ENCODE results near the gene COL6A1. TPM values are rescaled to one million over a fixed set of nuclear protein-coding genes. Genes with fewer than 3 reads are reported as not detected.
"Not testable (repeated sequence)": the region's sequence is repeated elsewhere in the genome, so short reads cannot be mapped to it uniquely, and the experiment has no call there.

The COL6A1 gene
- total and polyA plus RNA-seq, 4 donors: 16.9 to 82.0 (median 35.7) TPM

DNA sequence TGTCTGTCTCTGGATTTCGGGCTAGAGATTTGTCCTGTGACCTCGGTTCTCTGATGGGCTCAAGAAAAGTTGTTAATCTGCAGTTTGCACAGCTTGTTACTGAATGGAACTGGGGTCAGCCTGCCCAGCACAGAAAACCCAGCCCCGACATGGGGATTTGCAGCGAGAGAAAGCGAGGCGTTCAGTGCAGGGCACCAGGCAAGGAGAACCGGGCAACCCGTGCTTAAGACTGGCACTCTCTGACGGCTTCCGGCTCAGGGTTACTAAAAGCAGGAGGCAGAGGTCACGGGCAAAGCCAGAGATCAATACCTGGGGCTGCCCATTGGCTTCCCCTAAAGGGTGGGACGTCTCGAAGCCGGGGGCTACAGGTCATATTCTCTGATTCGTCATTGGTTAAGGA lies 29.9 kb upstream of the COL6A1 start:
- Histone ChIP-seq H3K27me3 (ENCODE audit: control insufficient read depth in 4 of 4, insufficient read depth in 4 of 4, low read length in 3 of 4) (peaks cover 0 to 3% (median 2%) of the 10 kb centered on the region in 4 donors), H3K4me1 (ENCODE audit: control insufficient read depth in 4 of 4, insufficient read depth in 4 of 4, low read length in 3 of 4) (no peaks in the 10 kb centered on the region), H3K9me3 (ENCODE audit: control insufficient read depth in 4 of 4, low read length in 3 of 4) (no peaks in the 10 kb centered on the region), H3K9ac (ENCODE audit: low read depth in 1 of 2, low read length in 2 of 2) (no peak overlapping the region), H3K36me3 (ENCODE audit: control insufficient read depth in 4 of 4, insufficient read depth in 3 of 4, low read depth in 1 of 4, low read length in 3 of 4) (no peaks in the 10 kb centered on the region), H3K27ac (ENCODE audit: low read depth in 1 of 2, low read length in 2 of 2) (no peak overlapping the region), H3K4me3 (ENCODE audit: low read depth in 1 of 3, low read length in 3 of 3) (no peak overlapping the region)
- no peak for DNase-seq (ENCODE audit: low spot score)
- TF ChIP-seq, protein P1, sequence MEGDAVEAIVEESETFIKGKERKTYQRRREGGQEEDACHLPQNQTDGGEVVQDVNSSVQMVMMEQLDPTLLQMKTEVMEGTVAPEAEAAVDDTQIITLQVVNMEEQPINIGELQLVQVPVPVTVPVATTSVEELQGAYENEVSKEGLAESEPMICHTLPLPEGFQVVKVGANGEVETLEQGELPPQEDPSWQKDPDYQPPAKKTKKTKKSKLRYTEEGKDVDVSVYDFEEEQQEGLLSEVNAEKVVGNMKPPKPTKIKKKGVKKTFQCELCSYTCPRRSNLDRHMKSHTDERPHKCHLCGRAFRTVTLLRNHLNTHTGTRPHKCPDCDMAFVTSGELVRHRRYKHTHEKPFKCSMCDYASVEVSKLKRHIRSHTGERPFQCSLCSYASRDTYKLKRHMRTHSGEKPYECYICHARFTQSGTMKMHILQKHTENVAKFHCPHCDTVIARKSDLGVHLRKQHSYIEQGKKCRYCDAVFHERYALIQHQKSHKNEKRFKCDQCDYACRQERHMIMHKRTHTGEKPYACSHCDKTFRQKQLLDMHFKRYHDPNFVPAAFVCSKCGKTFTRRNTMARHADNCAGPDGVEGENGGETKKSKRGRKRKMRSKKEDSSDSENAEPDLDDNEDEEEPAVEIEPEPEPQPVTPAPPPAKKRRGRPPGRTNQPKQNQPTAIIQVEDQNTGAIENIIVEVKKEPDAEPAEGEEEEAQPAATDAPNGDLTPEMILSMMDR (IDR thresholded peaks at IDR 0.05; ENCODE audit: low read depth, low read length, missing input control): no peak
- no peak for TF ChIP-seq HNF4G (IDR thresholded peaks at IDR 0.05)
- 66% methylated on average over 15 of the region's 15 CpGs for WGBS

DNA sequence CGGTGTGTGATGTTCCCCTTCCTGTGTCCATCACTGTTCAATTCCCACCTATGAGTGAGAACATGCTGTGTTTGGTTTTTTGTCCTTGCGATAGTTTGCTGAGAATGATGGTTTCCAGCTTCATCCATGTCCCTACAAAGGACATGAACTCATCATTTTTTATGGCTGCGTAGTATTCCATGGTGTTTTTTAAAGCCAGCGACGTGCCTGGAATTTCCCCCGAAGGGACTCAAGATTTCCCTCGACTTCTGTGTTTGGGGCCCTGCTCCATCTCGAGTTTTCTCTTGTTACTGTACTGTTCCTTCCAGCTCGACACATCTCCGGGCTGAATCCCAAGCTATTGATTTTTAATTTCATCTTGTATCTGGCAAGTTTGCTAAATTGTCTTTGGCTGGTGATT lies 29.0 kb upstream of the COL6A1 start:
- DNase-seq (ENCODE audit: low spot score); H3K36me3 ChIP-seq (ENCODE audit: control insufficient read depth in 4 of 4, insufficient read depth in 3 of 4, low read depth in 1 of 4, low read length in 3 of 4); H3K4me1 ChIP-seq (ENCODE audit: control insufficient read depth in 4 of 4, insufficient read depth in 4 of 4, low read length in 3 of 4); H3K27ac ChIP-seq (ENCODE audit: low read depth in 1 of 2, low read length in 2 of 2); H3K27me3 ChIP-seq (ENCODE audit: control insufficient read depth in 4 of 4, insufficient read depth in 4 of 4, low read length in 3 of 4); H3K9ac ChIP-seq (ENCODE audit: low read depth in 1 of 2, low read length in 2 of 2); H3K9me3 ChIP-seq (ENCODE audit: control insufficient read depth in 4 of 4, low read length in 3 of 4); H3K4me3 ChIP-seq (ENCODE audit: low read depth in 1 of 3, low read length in 3 of 3): not testable (repeated sequence)
- 88% methylated on average over 10 of the region's 10 CpGs for WGBS

GRCh38 chr21:45952974-45953373 lies 28.6 kb upstream of the COL6A1 start:
- 69% methylated on average over 11 of the region's 11 CpGs for WGBS
- Histone ChIP-seq H3K4me3 (ENCODE audit: low read depth in 1 of 3, low read length in 3 of 3) (no peak overlapping the region), H3K27me3 (ENCODE audit: control insufficient read depth in 4 of 4, insufficient read depth in 4 of 4, low read length in 3 of 4) (peaks cover 0 to 3% (median 2%) of the 10 kb centered on the region in 4 donors), H3K9ac (ENCODE audit: low read depth in 1 of 2, low read length in 2 of 2) (no peak overlapping the region), H3K36me3 (ENCODE audit: control insufficient read depth in 4 of 4, insufficient read depth in 3 of 4, low read depth in 1 of 4, low read length in 3 of 4) (no peaks in the 10 kb centered on the region), H3K9me3 (ENCODE audit: control insufficient read depth in 4 of 4, low read length in 3 of 4) (no peaks in the 10 kb centered on the region), H3K27ac (ENCODE audit: low read depth in 1 of 2, low read length in 2 of 2) (no peak overlapping the region), H3K4me1 (ENCODE audit: control insufficient read depth in 4 of 4, insufficient read depth in 4 of 4, low read length in 3 of 4) (no peaks in the 10 kb centered on the region)
- TF ChIP-seq YY1 (IDR thresholded peaks at IDR 0.05) (no peak), HNF4A (conservative IDR thresholded peaks at IDR 0.05) (no peak), EGR1 (IDR thresholded peaks at IDR 0.05; ENCODE audit: low read depth in 2 of 2) (no peak), NR2F2 (IDR thresholded peaks at IDR 0.05) (no peak), JUND (IDR thresholded peaks at IDR 0.05) (no peak), SP1 (IDR thresholded peaks at IDR 0.05) (no peak), TAF1 (conservative IDR thresholded peaks at IDR 0.05) (no peak)
- TF ChIP-seq, protein P2, sequence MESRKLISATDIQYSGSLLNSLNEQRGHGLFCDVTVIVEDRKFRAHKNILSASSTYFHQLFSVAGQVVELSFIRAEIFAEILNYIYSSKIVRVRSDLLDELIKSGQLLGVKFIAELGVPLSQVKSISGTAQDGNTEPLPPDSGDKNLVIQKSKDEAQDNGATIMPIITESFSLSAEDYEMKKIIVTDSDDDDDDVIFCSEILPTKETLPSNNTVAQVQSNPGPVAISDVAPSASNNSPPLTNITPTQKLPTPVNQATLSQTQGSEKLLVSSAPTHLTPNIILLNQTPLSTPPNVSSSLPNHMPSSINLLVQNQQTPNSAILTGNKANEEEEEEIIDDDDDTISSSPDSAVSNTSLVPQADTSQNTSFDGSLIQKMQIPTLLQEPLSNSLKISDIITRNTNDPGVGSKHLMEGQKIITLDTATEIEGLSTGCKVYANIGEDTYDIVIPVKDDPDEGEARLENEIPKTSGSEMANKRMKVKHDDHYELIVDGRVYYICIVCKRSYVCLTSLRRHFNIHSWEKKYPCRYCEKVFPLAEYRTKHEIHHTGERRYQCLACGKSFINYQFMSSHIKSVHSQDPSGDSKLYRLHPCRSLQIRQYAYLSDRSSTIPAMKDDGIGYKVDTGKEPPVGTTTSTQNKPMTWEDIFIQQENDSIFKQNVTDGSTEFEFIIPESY (IDR thresholded peaks at IDR 0.05): no peak
- TF ChIP-seq, protein P3, sequence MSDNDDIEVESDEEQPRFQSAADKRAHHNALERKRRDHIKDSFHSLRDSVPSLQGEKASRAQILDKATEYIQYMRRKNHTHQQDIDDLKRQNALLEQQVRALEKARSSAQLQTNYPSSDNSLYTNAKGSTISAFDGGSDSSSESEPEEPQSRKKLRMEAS (IDR thresholded peaks at IDR 0.05): no peak
- DNase-seq (ENCODE audit: low spot score): no peak
